ENCODE measurements around the gene DHRS11. TPM values are rescaled to one million over a fixed set of nuclear protein-coding genes. Genes with fewer than 3 reads are reported as not detected.

Gene DHRS11
- total and polyA plus RNA-seq, 5 donors, result 14.3 to 24.5 (median 22.0) TPM

- H3K4me3 ChIP-seq (ENCODE audit: low read length), result no peak overlapping the region
- ATAC-seq, result no peak
- 27% methylated on average over 18 of the region's 18 CpGs for WGBS
- intact Hi-C loops (cut with DNase I), result loop anchor here (5.0 to 10.0 kb wide), 3 partner anchors 414 to 602 kb away; no protein-coding TSS in a partner anchor
- no peaks in the 10 kb centered on the region for H3K27me3 ChIP-seq (ENCODE audit: control insufficient read depth, insufficient read depth)
- no peak for DNase-seq
- no peaks in the 10 kb centered on the region for H3K4me1 ChIP-seq (ENCODE audit: control insufficient read depth, insufficient read depth, low read length)
- no peak overlapping the region for H3K27ac ChIP-seq (ENCODE audit: low read length)
- no peaks in the 10 kb centered on the region for H3K9me3 ChIP-seq (ENCODE audit: control insufficient read depth, low read length)
These were observed 41.5 kb downstream of the DHRS11 start for GRCh38 chr17:36632916-36633771.

GRCh38 chr17:36640346-36640745 is 48.7 kb downstream of the DHRS11 start:
- no peaks in the 10 kb centered on the region for H3K27me3 ChIP-seq (ENCODE audit: control insufficient read depth, insufficient read depth)
- no peak overlapping the region for H3K4me3 ChIP-seq (ENCODE audit: low read length)
- H3K27ac ChIP-seq (ENCODE audit: low read length), result no peak overlapping the region
- no peak for DNase-seq
- H3K9me3 ChIP-seq (ENCODE audit: control insufficient read depth, low read length), result no peaks in the 10 kb centered on the region
- intact Hi-C loops (cut with DNase I), result no loop called here
- ATAC-seq, result no peak
- 93% methylated on average over 2 of the region's 2 CpGs for WGBS
- H3K4me1 ChIP-seq (ENCODE audit: control insufficient read depth, insufficient read depth, low read length), result peaks cover 1% of the 10 kb centered on the region

GRCh38 chr17:36640836-36641235 is 49.2 kb downstream of the DHRS11 start:
- H3K4me1 ChIP-seq (ENCODE audit: control insufficient read depth, insufficient read depth, low read length), result peaks cover 1% of the 10 kb centered on the region
- 45% methylated on average over 10 of the region's 10 CpGs for WGBS
- DNase-seq (no peak), ATAC-seq (no peak)
- intact Hi-C loops (cut with DNase I), result no loop called here
- H3K27me3 ChIP-seq (ENCODE audit: control insufficient read depth, insufficient read depth), result no peaks in the 10 kb centered on the region
- H3K9me3 ChIP-seq (ENCODE audit: control insufficient read depth, low read length), result no peaks in the 10 kb centered on the region
- no peak overlapping the region for H3K4me3 ChIP-seq (ENCODE audit: low read length)
- H3K27ac ChIP-seq (ENCODE audit: low read length), result no peak overlapping the region

GRCh38 chr17:36641331-36641876 is 49.7 kb downstream of the DHRS11 start:
- intact Hi-C loops (cut with DNase I), result no loop called here
- WGBS, result 3% methylated on average over 43 of the region's 43 CpGs
- H3K4me3 ChIP-seq (ENCODE audit: low read length), result peak overlapping the region; percentile 35

GRCh38 chr17:36641877-36642845 is 50.5 kb downstream of the DHRS11 start:
- Histone ChIP-seq H3K9me3 (ENCODE audit: control insufficient read depth, low read length) (no peaks in the 10 kb centered on the region), H3K27ac (ENCODE audit: low read length) (no peak overlapping the region), H3K4me1 (ENCODE audit: control insufficient read depth, insufficient read depth, low read length) (peaks cover 1% of the 10 kb centered on the region), H3K4me3 (ENCODE audit: low read length) (peak overlapping the region; percentile 35), H3K27me3 (ENCODE audit: control insufficient read depth, insufficient read depth) (no peaks in the 10 kb centered on the region)
- 4% methylated on average over 64 of the region's 64 CpGs for WGBS
- intact Hi-C loops (cut with DNase I), result no loop called here
- peak in 1 of 2 donors; percentile 62 for ATAC-seq
- no peak for DNase-seq

More at GRCh38 chr17:36641331-36641876, 49.7 kb downstream of the DHRS11 start:
- Histone ChIP-seq H3K4me1 (ENCODE audit: control insufficient read depth, insufficient read depth, low read length) (peaks cover 1% of the 10 kb centered on the region), H3K27me3 (ENCODE audit: control insufficient read depth, insufficient read depth) (no peaks in the 10 kb centered on the region), H3K27ac (ENCODE audit: low read length) (no peak overlapping the region), H3K9me3 (ENCODE audit: control insufficient read depth, low read length) (no peaks in the 10 kb centered on the region)
- DNase-seq (no peak), ATAC-seq (peak; percentile 16 to 35)

- H3K27ac ChIP-seq (ENCODE audit: low read length), result no peak overlapping the region
- no peaks in the 10 kb centered on the region for H3K27me3 ChIP-seq (ENCODE audit: control insufficient read depth, insufficient read depth)
- no peak overlapping the region for H3K4me3 ChIP-seq (ENCODE audit: low read length)
- no peak for ATAC-seq
- H3K9me3 ChIP-seq (ENCODE audit: control insufficient read depth, low read length), result no peaks in the 10 kb centered on the region
- intact Hi-C loops (cut with DNase I), result no loop called here
- 62% methylated on average over 3 of the region's 3 CpGs for WGBS
- DNase-seq, result no peak
- H3K4me1 ChIP-seq (ENCODE audit: control insufficient read depth, insufficient read depth, low read length), result peaks cover 1% of the 10 kb centered on the region
These were observed 51.5 kb downstream of the DHRS11 start for GRCh38 chr17:36643086-36643685.

- no peak for DNase-seq
- 51% methylated on average over 3 of the region's 3 CpGs for WGBS
- Histone ChIP-seq H3K4me1 (ENCODE audit: control insufficient read depth, insufficient read depth, low read length) (peaks cover 1% of the 10 kb centered on the region), H3K27ac (ENCODE audit: low read length) (no peak overlapping the region), H3K9me3 (ENCODE audit: control insufficient read depth, low read length) (no peaks in the 10 kb centered on the region), H3K4me3 (ENCODE audit: low read length) (no peak overlapping the region), H3K27me3 (ENCODE audit: control insufficient read depth, insufficient read depth) (no peaks in the 10 kb centered on the region)
- intact Hi-C loops (cut with DNase I), result no loop called here
- no peak for ATAC-seq
These were observed 53.7 kb downstream of the DHRS11 start for GRCh38 chr17:36645422-36645821.

GRCh38 chr17:36647636-36648035 is 56.0 kb downstream of the DHRS11 start:
- Histone ChIP-seq H3K4me1 (ENCODE audit: control insufficient read depth, insufficient read depth, low read length) (no peaks in the 10 kb centered on the region), H3K4me3 (ENCODE audit: low read length) (no peak overlapping the region), H3K9me3 (ENCODE audit: control insufficient read depth, low read length) (no peaks in the 10 kb centered on the region), H3K27ac (ENCODE audit: low read length) (no peak overlapping the region), H3K27me3 (ENCODE audit: control insufficient read depth, insufficient read depth) (no peaks in the 10 kb centered on the region)
- no peak for DNase-seq
- 24% methylated on average over 4 of the region's 4 CpGs for WGBS
- ATAC-seq, result no peak
- intact Hi-C loops (cut with DNase I), result no loop called here

- Histone ChIP-seq H3K4me3 (ENCODE audit: low read length) (no peak overlapping the region), H3K9me3 (ENCODE audit: control insufficient read depth, low read length) (no peaks in the 10 kb centered on the region), H3K27ac (ENCODE audit: low read length) (no peak overlapping the region), H3K27me3 (ENCODE audit: control insufficient read depth, insufficient read depth) (no peaks in the 10 kb centered on the region), H3K4me1 (ENCODE audit: control insufficient read depth, insufficient read depth, low read length) (no peaks in the 10 kb centered on the region)
- WGBS, result 35% methylated on average over 9 of the region's 9 CpGs
- intact Hi-C loops (cut with DNase I), result no loop called here
- DNase-seq, result no peak
- ATAC-seq, result no peak
These were observed 58.6 kb downstream of the DHRS11 start for GRCh38 chr17:36650096-36650775.
